HepG2 (cell line): ENCODE results near the gene ZNF513. TPM values are rescaled to one million over a fixed set of nuclear protein-coding genes. Genes with fewer than 3 reads are reported as not detected.

Experiments used
- DMAP1 ChIP-seq: IDR thresholded peaks from 2 replicates; pipeline ENCODE4 v1.6.1; 2016
- EEA1 ChIP-seq: sonication (generic); formaldehyde crosslinking; IDR thresholded peaks from 2 replicates; pipeline ENCODE4 v1.5.1; 2020; ENCODE audit warnings: mild to moderate bottlenecking, missing genetic modification reagents, borderline replicate concordance
- EHMT2 ChIP-seq: fragments of 200-600 bp; sonication (generic); IDR thresholded peaks from 2 replicates; pipeline ENCODE4 v1.7.0; 2017; ENCODE audit warnings: antibody characterized with exemption, low read depth, low read length, borderline replicate concordance
- FOXM1 ChIP-seq: sonication (generic); formaldehyde crosslinking; IDR thresholded peaks from 2 replicates; pipeline ENCODE4 v1.5.0; 2020; ENCODE audit warnings: missing genetic modification reagents
- GATA4 ChIP-seq: sonication (generic); IDR thresholded peaks from 2 replicates; pipeline ENCODE4 v1.6.1; 2016; ENCODE audit warnings: antibody characterized with exemption, low read depth, borderline replicate concordance
- HOXA5 ChIP-seq: sonication (generic); formaldehyde crosslinking; IDR thresholded peaks from 2 replicates; pipeline ENCODE4 v1.4.0; 2020; ENCODE audit warnings: missing genetic modification reagents
- HOXD1 ChIP-seq: sonication (generic); formaldehyde crosslinking; IDR thresholded peaks from 2 replicates; pipeline ENCODE4 v1.5.0; 2020; ENCODE audit warnings: missing genetic modification reagents
- KLF12 ChIP-seq: sonication (generic); formaldehyde crosslinking; IDR thresholded peaks from 2 replicates; pipeline ENCODE4 v1.4.0; 2020; ENCODE audit warnings: missing genetic modification reagents, borderline replicate concordance
- MXD4 ChIP-seq: IDR thresholded peaks from 2 replicates; pipeline ENCODE4 v1.6.1; 2016; ENCODE audit warnings: mild to moderate bottlenecking, missing biosample characterization, missing genetic modification reagents
- NR1H2 ChIP-seq: sonication (generic); formaldehyde crosslinking; IDR thresholded peaks from 2 replicates; pipeline ENCODE4 v1.8.1; 2022; ENCODE audit warnings: low read depth, missing genetic modification reagents, borderline replicate concordance
- PRMT3 ChIP-seq: sonication (generic); formaldehyde crosslinking; IDR thresholded peaks from 2 replicates; pipeline ENCODE4 v1.8.1; 2022; ENCODE audit warnings: low read depth, mild to moderate bottlenecking, moderate library complexity, missing genetic modification reagents, borderline replicate concordance
- REXO4 ChIP-seq: sonication (generic); formaldehyde crosslinking; IDR thresholded peaks from 2 replicates; pipeline ENCODE4 v1.8.0; 2022; ENCODE audit warnings: missing genetic modification reagents, mild to moderate bottlenecking, borderline replicate concordance
- SRY ChIP-seq: sonication (generic); formaldehyde crosslinking; IDR thresholded peaks from 2 replicates; pipeline ENCODE4 v1.8.0; 2022; ENCODE audit warnings: mild to moderate bottlenecking, missing genetic modification reagents
- ZBTB7A ChIP-seq: sonication (generic); formaldehyde crosslinking; IDR thresholded peaks from 2 replicates; pipeline ENCODE4 v1.8.0; 2022; ENCODE audit warnings: mild to moderate bottlenecking, missing genetic modification reagents
- ZFP62 ChIP-seq: sonication (generic); formaldehyde crosslinking; IDR thresholded peaks from 2 replicates; pipeline ENCODE4 v1.4.0; 2020; ENCODE audit warnings: missing genetic modification reagents
- ZKSCAN1 ChIP-seq: fragments of 150-350 bp; IDR thresholded peaks from 2 replicates; pipeline ENCODE4 v1.6.1; 2014; ENCODE audit warnings: low read length
- ZKSCAN5 ChIP-seq: sonication (generic); formaldehyde crosslinking; IDR thresholded peaks from 2 replicates; pipeline ENCODE4 v1.5.1; 2020; ENCODE audit warnings: mild to moderate bottlenecking, missing genetic modification reagents
- ZNF10 ChIP-seq: sonication (generic); formaldehyde crosslinking; IDR thresholded peaks from 2 replicates; pipeline ENCODE4 v1.4.0; 2020; ENCODE audit warnings: mild to moderate bottlenecking, low read depth, missing genetic modification reagents, borderline replicate concordance
- ZNF136 ChIP-seq: sonication (generic); formaldehyde crosslinking; IDR thresholded peaks from 2 replicates; pipeline ENCODE4 v1.8.1; 2022; ENCODE audit warnings: low read depth, mild to moderate bottlenecking, moderate library complexity, missing genetic modification reagents
- ZNF225 ChIP-seq: sonication (generic); formaldehyde crosslinking; IDR thresholded peaks from 2 replicates; pipeline ENCODE4 v1.4.0; 2020; ENCODE audit warnings: mild to moderate bottlenecking, missing genetic modification reagents
- ZNF253 ChIP-seq: sonication (generic); formaldehyde crosslinking; IDR thresholded peaks from 2 replicates; pipeline ENCODE4 v1.8.0; 2022; ENCODE audit warnings: mild to moderate bottlenecking, missing genetic modification reagents, borderline replicate concordance
- ZNF264 ChIP-seq: sonication (generic); formaldehyde crosslinking; IDR thresholded peaks from 2 replicates; pipeline ENCODE4 v1.4.0; 2020; ENCODE audit warnings: missing genetic modification reagents
- ZNF34 ChIP-seq: sonication (generic); formaldehyde crosslinking; IDR thresholded peaks from 2 replicates; pipeline ENCODE4 v1.4.0; 2020; ENCODE audit warnings: mild to moderate bottlenecking, missing genetic modification reagents, borderline replicate concordance
- ZNF672 ChIP-seq: sonication (generic); formaldehyde crosslinking; IDR thresholded peaks from 2 replicates; pipeline ENCODE4 v1.8.1; 2022; ENCODE audit warnings: missing genetic modification reagents
- ZNF781 ChIP-seq: sonication (generic); formaldehyde crosslinking; IDR thresholded peaks from 2 replicates; pipeline ENCODE4 v1.5.1; 2020; ENCODE audit warnings: borderline replicate concordance, mild to moderate bottlenecking, missing genetic modification reagents; ENCODE audit errors: not compliant biosample characterization
- ZZZ3 ChIP-seq: sonication (generic); formaldehyde crosslinking; IDR thresholded peaks from 2 replicates; pipeline ENCODE4 v1.4.0; 2020; ENCODE audit warnings: missing genetic modification reagents, mild to moderate bottlenecking, borderline replicate concordance
- polyA plus RNA-seq, 8 experiments: library from polyadenylated mRNA; depleted of rRNA in 3 of 8; stranded (reverse) in 7 of 8; unstranded in 1 of 8; fragments of >200 nt; fragmentation: Illumina TruSeq in 4 of 8; extraction: Trizol in 4 of 8; gene quantifications; 2 replicates each; pipeline versions ENCODE4 v1.2.1 to v1.2.3, GENCODE V29; 2011 to 2016; ENCODE audit warnings: low read depth in 4 of 8, missing spikeins in 1 of 8, mixed read lengths in 1 of 8; ENCODE audit not compliant: insufficient read depth in 1 of 8
- total RNA-seq, 5 experiments: library from RNA; depleted of rRNA; stranded (reverse); fragments of >200 nt; fragmentation: Illumina TruSeq; extraction: Trizol; gene quantifications; 2 replicates each; pipeline ENCODE4 v1.2.3, GENCODE V29; 2016; ENCODE audit warnings: low read depth in 1 of 5
- TF ChIP-seq, protein P1 (sequence below): sonication (generic); formaldehyde crosslinking; IDR thresholded peaks from 2 replicates; pipeline ENCODE4 v1.4.0; 2020; ENCODE audit warnings: missing genetic modification reagents
- TF ChIP-seq, protein P2 (sequence below): sonication (generic); formaldehyde crosslinking; IDR thresholded peaks from 2 replicates; pipeline ENCODE4 v1.9.0; 2022; ENCODE audit warnings: missing genetic modification reagents, mild to moderate bottlenecking, borderline replicate concordance

Gene ZNF513
- total and polyA plus RNA-seq, 2 of the 13 experiments (the other 11 are each of a cell fraction or from before 2014, with no cell fraction given): 4.9 to 6.3 TPM

DNA sequence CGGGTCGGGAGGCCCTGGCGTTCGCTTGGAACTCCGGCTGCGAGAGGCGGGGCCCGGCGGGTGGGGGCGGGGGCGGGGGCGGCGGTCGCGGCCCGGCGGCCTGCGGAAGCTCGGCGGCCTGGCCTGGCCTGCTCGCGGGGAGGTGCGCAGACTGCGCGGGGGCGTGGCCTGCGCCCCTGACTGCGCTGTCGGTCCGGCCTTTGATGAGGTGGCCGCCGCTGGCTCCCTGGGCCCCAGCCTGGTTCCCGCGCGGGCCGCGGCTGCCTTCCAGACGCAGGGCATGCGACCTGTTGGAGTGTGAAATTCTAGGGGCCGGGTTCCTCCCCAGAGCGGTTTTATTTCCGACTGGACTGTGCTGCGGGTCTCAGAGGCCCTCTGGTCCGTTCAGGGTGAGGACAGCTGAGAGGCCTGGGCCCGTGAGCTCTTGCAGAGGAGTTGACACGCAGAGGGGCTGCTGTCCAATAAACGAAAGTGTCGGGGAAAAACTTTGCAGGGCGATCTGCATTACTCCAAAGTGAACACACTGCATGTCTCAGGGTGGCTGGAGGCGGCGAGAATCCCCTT is 48.5 kb upstream of the ZNF513 start (continued):
- no peak for TF ChIP-seq ZNF781
- TF ChIP-seq REXO4 (CRISPR knock-in tag): no peak
- 0 out of 2 replicates have a peak, but pooled peaks have one; percentile 14 for TF ChIP-seq ZNF253 (CRISPR knock-in tag)
- TF ChIP-seq HOXD1 (CRISPR knock-in tag): peak; percentile 84
- no peak for TF ChIP-seq ZKSCAN5 (CRISPR knock-in tag)
- no peak for TF ChIP-seq NR1H2
- TF ChIP-seq PRMT3 (CRISPR knock-in tag): peak; percentile 83
- TF ChIP-seq ZZZ3 (CRISPR knock-in tag): 0 out of 2 replicates have a peak, but pooled peaks have one; percentile 66
- TF ChIP-seq EHMT2: no peak
- TF ChIP-seq KLF12 (CRISPR knock-in tag): peak; percentile 52
- TF ChIP-seq, protein P1, sequence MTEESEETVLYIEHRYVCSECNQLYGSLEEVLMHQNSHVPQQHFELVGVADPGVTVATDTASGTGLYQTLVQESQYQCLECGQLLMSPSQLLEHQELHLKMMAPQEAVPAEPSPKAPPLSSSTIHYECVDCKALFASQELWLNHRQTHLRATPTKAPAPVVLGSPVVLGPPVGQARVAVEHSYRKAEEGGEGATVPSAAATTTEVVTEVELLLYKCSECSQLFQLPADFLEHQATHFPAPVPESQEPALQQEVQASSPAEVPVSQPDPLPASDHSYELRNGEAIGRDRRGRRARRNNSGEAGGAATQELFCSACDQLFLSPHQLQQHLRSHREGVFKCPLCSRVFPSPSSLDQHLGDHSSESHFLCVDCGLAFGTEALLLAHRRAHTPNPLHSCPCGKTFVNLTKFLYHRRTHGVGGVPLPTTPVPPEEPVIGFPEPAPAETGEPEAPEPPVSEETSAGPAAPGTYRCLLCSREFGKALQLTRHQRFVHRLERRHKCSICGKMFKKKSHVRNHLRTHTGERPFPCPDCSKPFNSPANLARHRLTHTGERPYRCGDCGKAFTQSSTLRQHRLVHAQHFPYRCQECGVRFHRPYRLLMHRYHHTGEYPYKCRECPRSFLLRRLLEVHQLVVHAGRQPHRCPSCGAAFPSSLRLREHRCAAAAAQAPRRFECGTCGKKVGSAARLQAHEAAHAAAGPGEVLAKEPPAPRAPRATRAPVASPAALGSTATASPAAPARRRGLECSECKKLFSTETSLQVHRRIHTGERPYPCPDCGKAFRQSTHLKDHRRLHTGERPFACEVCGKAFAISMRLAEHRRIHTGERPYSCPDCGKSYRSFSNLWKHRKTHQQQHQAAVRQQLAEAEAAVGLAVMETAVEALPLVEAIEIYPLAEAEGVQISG (CRISPR knock-in tag): peak; percentile 42
- no peak for TF ChIP-seq ZFP62 (CRISPR knock-in tag)
- TF ChIP-seq ZNF225 (CRISPR knock-in tag): 0 out of 2 replicates have a peak, but pooled peaks have one; percentile 6
- peak; percentile 38; the same call in 1 of the 2 replicates for TF ChIP-seq MXD4
- peak; percentile 44; the same call in 1 of the 2 replicates for TF ChIP-seq ZBTB7A (CRISPR knock-in tag)
- TF ChIP-seq ZNF34 (CRISPR knock-in tag): peak; percentile 87; the same call in 1 of the 2 replicates
- peak; percentile 54; the same call in 1 of the 2 replicates for TF ChIP-seq ZNF264 (CRISPR knock-in tag)
- TF ChIP-seq FOXM1 (CRISPR knock-in tag): no peak
- peak; percentile 88 for TF ChIP-seq DMAP1 (CRISPR knock-in tag)
- TF ChIP-seq EEA1 (CRISPR knock-in tag): no peak
- peak; percentile 41; the same call in 1 of the 2 replicates for TF ChIP-seq ZKSCAN1
- no peak for TF ChIP-seq ZNF10 (CRISPR knock-in tag)
- TF ChIP-seq HOXA5 (CRISPR knock-in tag): no peak; the same call in 1 of the 2 replicates
- TF ChIP-seq SRY: no peak; the same call in 1 of the 2 replicates
- TF ChIP-seq ZNF672: no peak
- TF ChIP-seq GATA4: 0 out of 2 replicates have a peak, but pooled peaks have one; percentile 21
- no peak for TF ChIP-seq ZNF136 (CRISPR knock-in tag)
- TF ChIP-seq, protein P2, sequence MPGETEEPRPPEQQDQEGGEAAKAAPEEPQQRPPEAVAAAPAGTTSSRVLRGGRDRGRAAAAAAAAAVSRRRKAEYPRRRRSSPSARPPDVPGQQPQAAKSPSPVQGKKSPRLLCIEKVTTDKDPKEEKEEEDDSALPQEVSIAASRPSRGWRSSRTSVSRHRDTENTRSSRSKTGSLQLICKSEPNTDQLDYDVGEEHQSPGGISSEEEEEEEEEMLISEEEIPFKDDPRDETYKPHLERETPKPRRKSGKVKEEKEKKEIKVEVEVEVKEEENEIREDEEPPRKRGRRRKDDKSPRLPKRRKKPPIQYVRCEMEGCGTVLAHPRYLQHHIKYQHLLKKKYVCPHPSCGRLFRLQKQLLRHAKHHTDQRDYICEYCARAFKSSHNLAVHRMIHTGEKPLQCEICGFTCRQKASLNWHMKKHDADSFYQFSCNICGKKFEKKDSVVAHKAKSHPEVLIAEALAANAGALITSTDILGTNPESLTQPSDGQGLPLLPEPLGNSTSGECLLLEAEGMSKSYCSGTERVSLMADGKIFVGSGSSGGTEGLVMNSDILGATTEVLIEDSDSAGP (CRISPR knock-in tag): peak; percentile 62
